Measurements from ENCODE around the gene KRTAP13-3. TPM values are rescaled to one million over a fixed set of nuclear protein-coding genes. Genes with fewer than 3 reads are reported as not detected.

Gene KRTAP13-3
- total RNA-seq, 2 donors from 2014 or later, result not detected

DNA sequence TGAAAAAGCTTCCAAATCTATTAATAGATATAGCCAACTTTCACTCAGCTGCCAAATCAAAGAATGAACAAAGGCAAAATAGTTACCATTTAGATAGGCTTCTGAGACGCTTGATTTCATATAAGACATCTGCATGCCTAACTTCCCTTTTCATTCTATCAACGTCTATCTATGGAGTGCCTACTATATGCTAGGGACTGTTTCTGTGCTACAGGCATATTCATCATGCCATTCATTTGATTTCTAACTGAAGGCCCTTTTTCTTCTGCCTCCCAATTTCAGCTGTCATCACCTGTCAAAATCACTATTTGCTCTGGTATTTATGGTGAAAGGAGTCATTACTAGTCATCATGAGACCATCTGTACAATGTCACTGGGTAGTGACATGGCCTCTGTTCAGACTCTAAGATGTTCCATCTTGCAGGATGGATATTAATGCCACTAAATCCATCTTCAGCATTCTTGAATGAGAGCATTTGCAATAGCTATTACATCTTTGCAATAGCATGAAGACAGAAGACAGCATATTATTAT lies 34.2 kb downstream of the KRTAP13-3 start:
- Mint-ChIP-seq H3K27me3 (ENCODE audit: insufficient read depth) (no peaks in the 10 kb centered on the region), H3K4me1 (no peaks in the 10 kb centered on the region), H3K9me3 (peaks cover 9% of the 10 kb centered on the region), H3K36me3 (ENCODE audit: low read depth) (no peaks in the 10 kb centered on the region), H3K4me3 (no peak overlapping the region), H3K27ac (no peak overlapping the region)
- TF ChIP-seq, protein P1, sequence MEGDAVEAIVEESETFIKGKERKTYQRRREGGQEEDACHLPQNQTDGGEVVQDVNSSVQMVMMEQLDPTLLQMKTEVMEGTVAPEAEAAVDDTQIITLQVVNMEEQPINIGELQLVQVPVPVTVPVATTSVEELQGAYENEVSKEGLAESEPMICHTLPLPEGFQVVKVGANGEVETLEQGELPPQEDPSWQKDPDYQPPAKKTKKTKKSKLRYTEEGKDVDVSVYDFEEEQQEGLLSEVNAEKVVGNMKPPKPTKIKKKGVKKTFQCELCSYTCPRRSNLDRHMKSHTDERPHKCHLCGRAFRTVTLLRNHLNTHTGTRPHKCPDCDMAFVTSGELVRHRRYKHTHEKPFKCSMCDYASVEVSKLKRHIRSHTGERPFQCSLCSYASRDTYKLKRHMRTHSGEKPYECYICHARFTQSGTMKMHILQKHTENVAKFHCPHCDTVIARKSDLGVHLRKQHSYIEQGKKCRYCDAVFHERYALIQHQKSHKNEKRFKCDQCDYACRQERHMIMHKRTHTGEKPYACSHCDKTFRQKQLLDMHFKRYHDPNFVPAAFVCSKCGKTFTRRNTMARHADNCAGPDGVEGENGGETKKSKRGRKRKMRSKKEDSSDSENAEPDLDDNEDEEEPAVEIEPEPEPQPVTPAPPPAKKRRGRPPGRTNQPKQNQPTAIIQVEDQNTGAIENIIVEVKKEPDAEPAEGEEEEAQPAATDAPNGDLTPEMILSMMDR (conservative IDR thresholded peaks at IDR 0.05), result no peak
- Histone ChIP-seq H3K36me3 (ENCODE audit: control insufficient read depth, insufficient read depth, low read length) (no peaks in the 10 kb centered on the region), H3K4me3 (ENCODE audit: low read length) (no peak overlapping the region), H3K27ac (ENCODE audit: low read depth, low read length) (no peak overlapping the region), H3K9me3 (ENCODE audit: control insufficient read depth, low read length) (no peaks in the 10 kb centered on the region), H3K9ac (ENCODE audit: extremely low read depth, low read length, poor library complexity, severe bottlenecking) (no peak overlapping the region), H3K4me1 (ENCODE audit: control insufficient read depth, insufficient read depth, low read length) (no peaks in the 10 kb centered on the region), H3K27me3 (ENCODE audit: control insufficient read depth, insufficient read depth, low read length, poor library complexity, severe bottlenecking) (no peaks in the 10 kb centered on the region)
- WGBS, 2 experiments (ENCODE audit: insufficient coverage in 1 of 2, insufficient read length in 1 of 2), result 85 to 93% methylated on average over 2 of the region's 2 CpGs
- DNase-seq, result no peak

DNA sequence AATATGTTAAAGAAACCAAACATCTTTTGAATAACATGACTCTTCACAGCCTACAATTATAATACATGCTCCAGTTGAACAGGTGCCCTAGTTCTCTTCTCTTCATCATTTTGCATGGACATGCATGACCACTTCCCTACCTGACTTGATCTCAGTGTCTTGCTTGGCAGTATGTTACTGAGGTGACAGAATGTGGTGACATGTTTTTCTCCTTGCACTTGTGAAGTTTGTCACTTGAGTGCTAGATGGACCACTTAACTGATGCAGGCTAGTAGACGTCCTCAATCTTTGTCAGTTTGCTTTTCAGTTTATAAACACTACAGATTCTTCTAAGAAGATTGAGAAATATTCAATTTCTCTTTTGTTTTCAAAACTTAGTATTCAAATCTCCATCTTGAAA lies 43.5 kb downstream of the KRTAP13-3 start:
- 86% methylated on average over 1 of the region's 1 CpG; no CpG with 5 or more reads in 1 of the 2 experiments for WGBS, 2 experiments (ENCODE audit: insufficient coverage in 1 of 2, insufficient read length in 1 of 2)

More for the DNA sequence above, 43.5 kb downstream of the KRTAP13-3 start:
- Mint-ChIP-seq H3K27me3 (ENCODE audit: insufficient read depth) (no peaks in the 10 kb centered on the region), H3K4me3 (no peak overlapping the region), H3K27ac (no peak overlapping the region), H3K9me3 (peaks cover 9% of the 10 kb centered on the region), H3K4me1 (no peaks in the 10 kb centered on the region), H3K36me3 (ENCODE audit: low read depth) (no peaks in the 10 kb centered on the region)
- no peak overlapping the region for H3K4me3 ChIP-seq (ENCODE audit: low read length)
- H3K9me3 ChIP-seq (ENCODE audit: control insufficient read depth, low read length), result no peaks in the 10 kb centered on the region
- no peaks in the 10 kb centered on the region for H3K4me1 ChIP-seq (ENCODE audit: control insufficient read depth, insufficient read depth, low read length)
- H3K9ac ChIP-seq (ENCODE audit: extremely low read depth, low read length, poor library complexity, severe bottlenecking), result no peak overlapping the region
- H3K27ac ChIP-seq (ENCODE audit: low read depth, low read length), result no peak overlapping the region
- H3K36me3 ChIP-seq (ENCODE audit: control insufficient read depth, insufficient read depth, low read length), result no peaks in the 10 kb centered on the region
- no peak for DNase-seq
- no peaks in the 10 kb centered on the region for H3K27me3 ChIP-seq (ENCODE audit: control insufficient read depth, insufficient read depth, low read length, poor library complexity, severe bottlenecking)
- TF ChIP-seq, protein P1 (conservative IDR thresholded peaks at IDR 0.05), result no peak

Other genes starting within 250 kb of the KRTAP13-3 start
- gene CLDN8, start 209.8 kb downstream of the KRTAP13-3 start, total RNA-seq, result not detected
- not detected for gene KRTAP24-1, start 143.0 kb downstream of the KRTAP13-3 start, total RNA-seq
- gene KRTAP25-1, start 136.4 kb downstream of the KRTAP13-3 start, total RNA-seq, result not detected
- not detected for gene KRTAP26-1, start 105.6 kb downstream of the KRTAP13-3 start, total RNA-seq
- gene KRTAP27-1, start 88.2 kb downstream of the KRTAP13-3 start, total RNA-seq, result not detected
- gene KRTAP23-1, start 77.3 kb downstream of the KRTAP13-3 start, total RNA-seq, result not detected
- not detected for gene KRTAP13-2, start 53.7 kb downstream of the KRTAP13-3 start, total RNA-seq
- not detected for gene KRTAP13-1, start 29.9 kb downstream of the KRTAP13-3 start, total RNA-seq
- not detected for gene KRTAP13-4, start 4.3 kb upstream of the KRTAP13-3 start, total RNA-seq
- not detected for gene KRTAP15-1, start 14.3 kb upstream of the KRTAP13-3 start, total RNA-seq
- not detected for gene KRTAP19-1, start 54.4 kb upstream of the KRTAP13-3 start, total RNA-seq
- not detected for gene KRTAP19-2, start 61.5 kb upstream of the KRTAP13-3 start, total RNA-seq
- not detected for gene KRTAP19-3, start 66.1 kb upstream of the KRTAP13-3 start, total RNA-seq
- not detected for gene KRTAP19-4, start 71.2 kb upstream of the KRTAP13-3 start, total RNA-seq
- not detected for gene KRTAP19-5, start 76.2 kb upstream of the KRTAP13-3 start, total RNA-seq
- gene KRTAP19-6, start 115.9 kb upstream of the KRTAP13-3 start, total RNA-seq, result not detected
- not detected for gene KRTAP19-7, start 135.4 kb upstream of the KRTAP13-3 start, total RNA-seq
- gene KRTAP22-2, start 164.5 kb upstream of the KRTAP13-3 start, total RNA-seq, result not detected
- gene KRTAP6-3, start 166.5 kb upstream of the KRTAP13-3 start, total RNA-seq, result not detected
- gene KRTAP6-2, start 173.0 kb upstream of the KRTAP13-3 start, total RNA-seq, result not detected
- not detected for gene KRTAP22-1, start 175.2 kb upstream of the KRTAP13-3 start, total RNA-seq
- not detected for gene KRTAP6-1, start 188.0 kb upstream of the KRTAP13-3 start, total RNA-seq
- gene KRTAP20-1, start 190.5 kb upstream of the KRTAP13-3 start, total RNA-seq, result not detected
- gene KRTAP20-4, start 194.7 kb upstream of the KRTAP13-3 start, total RNA-seq, result not detected
- not detected for gene KRTAP20-2, start 209.3 kb upstream of the KRTAP13-3 start, total RNA-seq
- gene KRTAP20-3, start 216.9 kb upstream of the KRTAP13-3 start, total RNA-seq, result not detected

All from endodermal cell (in vitro differentiated cells).